ENCODE measurements around the gene RWDD2A. TPM values are rescaled to one million over a fixed set of nuclear protein-coding genes. Genes with fewer than 3 reads are reported as not detected.

The RWDD2A gene
- 2.0 and 2.2 TPM in 2 replicates for total RNA-seq

GRCh38 chr6:83192871-83193746, at the start of gene RWDD2A, which contains the start of gene PGM3:
Gene RWDD2A, plus strand, starts transcription at chr6:83193357. Its CDS starts 1,095 bp downstream, at chr6:83194452.
Gene PGM3, minus strand, starts transcription at chr6:83193265. Its CDS starts 2,253 bp downstream, at chr6:83191012.

Other genes starting within 250 kb of the RWDD2A start
- gene UBE3D, start 127.5 kb upstream of the RWDD2A start, total RNA-seq, result 3.0 and 3.9 TPM in 2 replicates
- gene DOP1A, start 125.7 kb upstream of the RWDD2A start, total RNA-seq, result 12.2 and 14.0 TPM in 2 replicates
- 23.3 and 27.6 TPM in 2 replicates for gene PGM3, start 92 bp upstream of the RWDD2A start, total RNA-seq
- gene ME1, start 237.7 kb downstream of the RWDD2A start, total RNA-seq, result 29.6 and 34.1 TPM in 2 replicates